ENCODE measurements around the gene ARSH.
"Not testable (repeated sequence)": the region's sequence is repeated elsewhere in the genome, so short reads cannot be mapped to it uniquely, and the experiment has no call there.

The ARSH gene

DNA sequence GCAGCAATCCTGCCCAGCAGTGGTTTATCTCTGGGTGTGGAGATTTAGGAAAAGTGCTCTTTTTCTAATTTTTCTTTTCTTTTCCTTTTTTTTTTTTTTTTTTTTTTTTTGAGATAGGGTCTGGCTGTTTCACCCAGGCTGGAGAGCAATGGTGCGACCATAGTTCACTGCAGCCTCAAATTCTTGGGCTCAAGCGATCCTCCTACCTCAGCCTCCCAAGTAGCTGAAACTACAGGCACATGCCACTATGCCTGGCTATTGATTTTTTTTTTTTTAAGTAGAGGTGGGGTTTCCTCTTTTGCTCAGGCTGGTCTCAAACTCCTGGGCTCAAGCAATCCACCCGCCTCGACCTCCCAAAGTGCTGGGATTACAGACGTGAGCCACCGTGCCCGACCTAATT, 42.9 kb upstream of the ARSH start:
- not testable (repeated sequence) for H4K12ac ChIP-seq (ENCODE audit: low read depth, low read length); H3K79me1 ChIP-seq (ENCODE audit: low read length); H3K4ac ChIP-seq (ENCODE audit: low read depth, low read length); H3K18ac ChIP-seq (ENCODE audit: low read length); DNase-seq; H4K91ac ChIP-seq (ENCODE audit: low read depth, low read length); H2AFZ ChIP-seq (ENCODE audit: insufficient read depth, low read length, poor library complexity); H2BK120ac ChIP-seq (ENCODE audit: insufficient read depth, low read length, poor library complexity); H3K4me3 ChIP-seq (ENCODE audit: low read depth, low read length); H3K9me3 ChIP-seq (ENCODE audit: insufficient read depth, low read depth, low read length); H3K79me2 ChIP-seq (ENCODE audit: control insufficient read depth, insufficient read depth, low read length, poor library complexity); H3K14ac ChIP-seq (ENCODE audit: low read length); H3K4me1 ChIP-seq (ENCODE audit: control insufficient read depth in 1 of 2, insufficient read depth in 2 of 2, low read length in 2 of 2); H3K36me3 ChIP-seq (ENCODE audit: control insufficient read depth in 1 of 2, insufficient read depth in 2 of 2, low read length in 2 of 2); H2AK5ac ChIP-seq (ENCODE audit: low read length); H2BK5ac ChIP-seq (ENCODE audit: low read depth, low read length, poor library complexity); H3K9ac ChIP-seq (ENCODE audit: low read length); H3K23ac ChIP-seq (ENCODE audit: low read length); H3K4me2 ChIP-seq (ENCODE audit: low read length); H2BK12ac ChIP-seq (ENCODE audit: low read length); H4K8ac ChIP-seq (ENCODE audit: low read depth, low read length); H3K27me3 ChIP-seq (ENCODE audit: insufficient read depth, low read length)
- no CpG with 5 or more reads among the region's 7 CpGs for WGBS (ENCODE audit: extremely low coverage, insufficient coverage, insufficient read length)
- peak overlapping the region; percentile 69 for H3K27ac ChIP-seq (ENCODE audit: low read depth, low read length)

DNA sequence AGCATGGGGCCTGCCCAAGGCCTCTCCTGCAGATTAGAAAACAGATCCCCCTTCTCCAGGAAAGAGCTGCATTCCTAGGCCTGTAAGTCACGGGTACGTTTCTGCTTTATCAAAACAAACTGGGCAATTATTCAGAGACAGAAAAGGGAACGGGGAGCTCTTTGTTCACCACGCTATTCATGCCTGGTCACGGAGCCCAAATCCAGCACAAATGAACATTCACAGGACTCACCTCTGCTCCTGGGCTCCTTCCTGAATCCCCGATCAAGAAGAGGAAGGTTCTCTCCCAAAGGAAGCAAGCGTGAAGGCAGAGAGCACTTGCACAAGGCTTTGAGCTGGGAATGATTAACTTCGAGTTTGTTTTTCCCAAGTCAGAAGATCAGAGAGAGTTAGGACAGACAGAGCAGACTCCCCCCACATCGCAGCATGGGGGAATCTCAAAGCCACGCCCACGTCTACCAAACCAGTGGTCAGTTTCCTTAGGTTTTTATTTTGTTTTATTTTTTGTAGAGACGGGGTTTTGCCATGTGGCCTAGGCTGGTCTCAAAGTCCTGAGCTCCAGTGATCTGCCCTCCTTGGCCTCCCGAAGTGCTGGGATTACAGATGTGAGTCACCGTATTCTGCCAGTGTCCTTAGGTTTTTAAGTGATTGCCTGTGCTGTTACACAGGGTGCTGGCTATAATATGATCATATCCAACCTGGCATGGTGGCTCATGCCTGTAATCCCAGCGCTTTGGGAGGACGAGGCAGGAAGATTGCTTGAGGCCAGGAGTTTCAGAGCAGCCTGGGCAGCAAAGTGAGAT, 42.2 kb upstream of the ARSH start:
- H2AK5ac ChIP-seq (ENCODE audit: low read length); H3K18ac ChIP-seq (ENCODE audit: low read length); H3K79me2 ChIP-seq (ENCODE audit: control insufficient read depth, insufficient read depth, low read length, poor library complexity); H3K27me3 ChIP-seq (ENCODE audit: insufficient read depth, low read length); DNase-seq; H3K23ac ChIP-seq (ENCODE audit: low read length); H3K4me3 ChIP-seq (ENCODE audit: low read depth, low read length); H4K12ac ChIP-seq (ENCODE audit: low read depth, low read length); H3K4me2 ChIP-seq (ENCODE audit: low read length); H3K4me1 ChIP-seq (ENCODE audit: control insufficient read depth in 1 of 2, insufficient read depth in 2 of 2, low read length in 2 of 2); H3K4ac ChIP-seq (ENCODE audit: low read depth, low read length); H2AFZ ChIP-seq (ENCODE audit: insufficient read depth, low read length, poor library complexity); H3K9me3 ChIP-seq (ENCODE audit: insufficient read depth, low read depth, low read length); H3K9ac ChIP-seq (ENCODE audit: low read length); H2BK12ac ChIP-seq (ENCODE audit: low read length); H3K79me1 ChIP-seq (ENCODE audit: low read length); H3K36me3 ChIP-seq (ENCODE audit: control insufficient read depth in 1 of 2, insufficient read depth in 2 of 2, low read length in 2 of 2): not testable (repeated sequence)
- no CpG with 5 or more reads among the region's 16 CpGs for WGBS (ENCODE audit: extremely low coverage, insufficient coverage, insufficient read length)
- Histone ChIP-seq H2BK5ac (ENCODE audit: low read depth, low read length, poor library complexity) (peak overlapping the region; percentile 86), H3K27ac (ENCODE audit: low read depth, low read length) (peak overlapping the region; percentile 88), H4K8ac (ENCODE audit: low read depth, low read length) (peak overlapping the region; percentile 29), H4K91ac (ENCODE audit: low read depth, low read length) (peak overlapping the region; percentile 74), H2BK120ac (ENCODE audit: insufficient read depth, low read length, poor library complexity) (peak overlapping the region; percentile 30), H3K14ac (ENCODE audit: low read length) (peak overlapping the region; percentile 57)

DNA sequence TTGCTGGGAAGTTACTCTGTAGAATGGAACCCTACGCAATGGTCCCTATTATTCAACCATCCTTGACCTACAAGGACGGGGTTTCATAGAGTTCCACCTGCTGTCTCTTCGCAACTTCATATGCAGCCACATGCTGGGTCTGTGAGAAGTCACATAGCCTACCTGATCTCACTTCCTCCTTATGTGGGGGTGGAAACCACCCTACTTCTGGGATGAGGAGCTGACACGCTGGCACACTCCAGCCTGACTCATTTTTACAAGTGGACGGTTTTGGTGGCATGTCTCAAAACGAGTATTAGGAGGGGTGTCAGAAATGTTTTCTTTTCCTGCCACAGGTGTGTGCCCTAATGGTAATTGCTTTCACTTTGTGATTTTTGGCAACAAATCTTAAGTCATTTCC, 40.4 kb upstream of the ARSH start:
- H3K27me3 ChIP-seq (ENCODE audit: insufficient read depth, low read length): no peaks in the 10 kb centered on the region
- no CpG with 5 or more reads among the region's 6 CpGs for WGBS (ENCODE audit: extremely low coverage, insufficient coverage, insufficient read length)

DNA sequence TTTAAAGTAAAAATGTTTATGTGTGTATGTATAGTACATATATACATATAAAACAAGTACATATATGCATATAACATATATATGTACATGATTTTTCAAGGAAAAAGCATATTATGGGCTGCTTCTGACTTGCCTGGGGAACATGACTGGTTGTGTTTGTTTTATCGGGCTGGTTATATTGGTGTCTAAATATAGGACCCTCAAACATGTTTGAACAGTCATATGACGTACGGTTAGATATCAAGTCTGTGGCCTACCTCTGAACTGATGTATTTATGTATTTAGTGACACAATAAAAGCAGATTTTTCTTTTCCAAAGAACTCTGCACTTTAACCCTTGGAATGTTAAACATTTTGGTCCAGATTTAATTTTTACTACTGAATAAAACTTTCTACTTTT, 39.3 kb upstream of the ARSH start:
- Histone ChIP-seq H2BK120ac (ENCODE audit: insufficient read depth, low read length, poor library complexity) (no peak overlapping the region), H3K4me1 (ENCODE audit: control insufficient read depth in 1 of 2, insufficient read depth in 2 of 2, low read length in 2 of 2) (peaks cover 4 to 5% of the 10 kb centered on the region in 2 experiments), H3K9ac (ENCODE audit: low read length) (no peak overlapping the region), H3K79me2 (ENCODE audit: control insufficient read depth, insufficient read depth, low read length, poor library complexity) (no peaks in the 10 kb centered on the region), H3K4me3 (ENCODE audit: low read depth, low read length) (no peak overlapping the region), H3K79me1 (ENCODE audit: low read length) (peaks cover 6% of the 10 kb centered on the region), H4K12ac (ENCODE audit: low read depth, low read length) (no peak overlapping the region), H3K4ac (ENCODE audit: low read depth, low read length) (no peak overlapping the region), H3K4me2 (ENCODE audit: low read length) (no peak overlapping the region), H3K27ac (ENCODE audit: low read depth, low read length) (no peak overlapping the region), H3K23ac (ENCODE audit: low read length) (no peak overlapping the region), H2AK5ac (ENCODE audit: low read length) (no peak overlapping the region), H2BK5ac (ENCODE audit: low read depth, low read length, poor library complexity) (no peak overlapping the region), H3K27me3 (ENCODE audit: insufficient read depth, low read length) (no peaks in the 10 kb centered on the region), H3K36me3 (ENCODE audit: control insufficient read depth in 1 of 2, insufficient read depth in 2 of 2, low read length in 2 of 2) (no peaks in the 10 kb centered on the region), H2BK12ac (ENCODE audit: low read length) (no peak overlapping the region), H3K14ac (ENCODE audit: low read length) (no peak overlapping the region), H2AFZ (ENCODE audit: insufficient read depth, low read length, poor library complexity) (no peak overlapping the region), H4K91ac (ENCODE audit: low read depth, low read length) (no peak overlapping the region), H3K9me3 (ENCODE audit: insufficient read depth, low read depth, low read length) (no peaks in the 10 kb centered on the region), H4K8ac (ENCODE audit: low read depth, low read length) (no peak overlapping the region), H3K18ac (ENCODE audit: low read length) (no peak overlapping the region)
- no peak for DNase-seq
- no CpG with 5 or more reads among the region's 3 CpGs for WGBS (ENCODE audit: extremely low coverage, insufficient coverage, insufficient read length)

More for the DNA sequence above, 40.4 kb upstream of the ARSH start:
- Histone ChIP-seq H3K4me1 (ENCODE audit: control insufficient read depth in 1 of 2, insufficient read depth in 2 of 2, low read length in 2 of 2) (peaks cover 4 to 5% of the 10 kb centered on the region in 2 experiments), H3K18ac (ENCODE audit: low read length) (no peak overlapping the region), H2BK12ac (ENCODE audit: low read length) (peak overlapping the region; percentile 9), H2AK5ac (ENCODE audit: low read length) (no peak overlapping the region), H2BK120ac (ENCODE audit: insufficient read depth, low read length, poor library complexity) (peak overlapping the region; percentile 31), H3K4me2 (ENCODE audit: low read length) (no peak overlapping the region), H4K91ac (ENCODE audit: low read depth, low read length) (no peak overlapping the region), H3K79me1 (ENCODE audit: low read length) (peaks cover 6% of the 10 kb centered on the region), H4K8ac (ENCODE audit: low read depth, low read length) (no peak overlapping the region), H3K27ac (ENCODE audit: low read depth, low read length) (no peak overlapping the region), H3K14ac (ENCODE audit: low read length) (no peak overlapping the region), H3K9ac (ENCODE audit: low read length) (no peak overlapping the region), H3K9me3 (ENCODE audit: insufficient read depth, low read depth, low read length) (no peaks in the 10 kb centered on the region), H3K79me2 (ENCODE audit: control insufficient read depth, insufficient read depth, low read length, poor library complexity) (no peaks in the 10 kb centered on the region), H3K4me3 (ENCODE audit: low read depth, low read length) (no peak overlapping the region), H3K4ac (ENCODE audit: low read depth, low read length) (no peak overlapping the region), H3K36me3 (ENCODE audit: control insufficient read depth in 1 of 2, insufficient read depth in 2 of 2, low read length in 2 of 2) (no peaks in the 10 kb centered on the region), H2BK5ac (ENCODE audit: low read depth, low read length, poor library complexity) (no peak overlapping the region), H3K23ac (ENCODE audit: low read length) (no peak overlapping the region), H2AFZ (ENCODE audit: insufficient read depth, low read length, poor library complexity) (no peak overlapping the region), H4K12ac (ENCODE audit: low read depth, low read length) (no peak overlapping the region)
- no peak for DNase-seq
